Measurements from ENCODE around the gene VEGFA. TPM values are rescaled to one million over a fixed set of nuclear protein-coding genes. Genes with fewer than 3 reads are reported as not detected.

The VEGFA gene
- total and polyA plus RNA-seq, 2 donors from 2014 or later, result 36.3 to 111 TPM

GRCh38 chr6:43785220-43785752 is 15.3 kb downstream of the VEGFA start:
- Histone ChIP-seq H3K27ac (ENCODE audit: low read depth in 2 of 2, low read length in 2 of 2) (no peak overlapping the region), H3K4me3 (ENCODE audit: low read length in 3 of 3) (no peak overlapping the region), H3K9ac (ENCODE audit: low read length in 3 of 3) (no peak overlapping the region), H3K4me1 (ENCODE audit: control insufficient read depth in 2 of 3, insufficient read depth in 2 of 3, low read depth in 1 of 3, low read length in 3 of 3) (peaks cover 0 to 1% (median 0%) of the 10 kb centered on the region in 3 donors), H3K27me3 (ENCODE audit: control insufficient read depth, insufficient read depth, low read length) (no peaks in the 10 kb centered on the region), H3K9me3 (ENCODE audit: control insufficient read depth in 2 of 3, insufficient read depth in 1 of 3, low read length in 3 of 3) (no peaks in the 10 kb centered on the region), H3K36me3 (ENCODE audit: control insufficient read depth in 2 of 3, insufficient read depth in 3 of 3, low read length in 3 of 3) (peaks cover 4 to 48% (median 30%) of the 10 kb centered on the region in 3 donors)
- no peak for TF ChIP-seq CTCF (IDR thresholded peaks at IDR 0.05; ENCODE audit: borderline replicate concordance, extremely low read depth, insufficient read depth)
- FAIRE-seq, result no peak
- intact Hi-C loops (cut with DNase I), result loop anchor here (10.0 kb wide), 1 partner anchor 150 kb away; no protein-coding TSS in a partner anchor
- no peak for DNase-seq

GRCh38 chr6:43785904-43786303 is 15.9 kb downstream of the VEGFA start:
- no peak for FAIRE-seq
- H3K4me3 ChIP-seq (ENCODE audit: low read length in 3 of 3), result no peak overlapping the region
- H3K27ac ChIP-seq (ENCODE audit: low read depth in 2 of 2, low read length in 2 of 2), result no peak overlapping the region
- no peaks in the 10 kb centered on the region for H3K4me1 ChIP-seq (ENCODE audit: control insufficient read depth in 2 of 3, insufficient read depth in 2 of 3, low read depth in 1 of 3, low read length in 3 of 3)
- DNase-seq, result no peak
- no peaks in the 10 kb centered on the region for H3K27me3 ChIP-seq (ENCODE audit: control insufficient read depth, insufficient read depth, low read length)
- TF ChIP-seq CTCF (IDR thresholded peaks at IDR 0.05; ENCODE audit: borderline replicate concordance, extremely low read depth, insufficient read depth), result no peak
- intact Hi-C loops (cut with DNase I), result loop anchor here (10.0 kb wide), 1 partner anchor 149 kb away; no protein-coding TSS in a partner anchor
- H3K9me3 ChIP-seq (ENCODE audit: control insufficient read depth in 2 of 3, insufficient read depth in 1 of 3, low read length in 3 of 3), result no peaks in the 10 kb centered on the region
- H3K9ac ChIP-seq (ENCODE audit: low read length in 3 of 3), result no peak overlapping the region
- H3K36me3 ChIP-seq (ENCODE audit: control insufficient read depth in 2 of 3, insufficient read depth in 3 of 3, low read length in 3 of 3), result peaks cover 4 to 42% (median 29%) of the 10 kb centered on the region in 3 donors

- no peaks in the 10 kb centered on the region for H3K4me1 ChIP-seq (ENCODE audit: control insufficient read depth in 2 of 3, insufficient read depth in 2 of 3, low read depth in 1 of 3, low read length in 3 of 3)
- peaks cover 4 to 34% (median 25%) of the 10 kb centered on the region in 3 donors for H3K36me3 ChIP-seq (ENCODE audit: control insufficient read depth in 2 of 3, insufficient read depth in 3 of 3, low read length in 3 of 3)
- no peaks in the 10 kb centered on the region for H3K9me3 ChIP-seq (ENCODE audit: control insufficient read depth in 2 of 3, insufficient read depth in 1 of 3, low read length in 3 of 3)
- H3K27ac ChIP-seq (ENCODE audit: low read depth in 2 of 2, low read length in 2 of 2), result no peak overlapping the region
- no peak for TF ChIP-seq CTCF (IDR thresholded peaks at IDR 0.05; ENCODE audit: borderline replicate concordance, extremely low read depth, insufficient read depth)
- DNase-seq (peak in 1 of 5 donors; percentile 2), FAIRE-seq (no peak)
- H3K4me3 ChIP-seq (ENCODE audit: low read length in 3 of 3), result no peak overlapping the region
- intact Hi-C loops (cut with DNase I), result loop anchor here (10.0 kb wide), 1 partner anchor 148 kb away; no protein-coding TSS in a partner anchor
- no peak overlapping the region for H3K9ac ChIP-seq (ENCODE audit: low read length in 3 of 3)
- no peaks in the 10 kb centered on the region for H3K27me3 ChIP-seq (ENCODE audit: control insufficient read depth, insufficient read depth, low read length)
Observed at GRCh38 chr6:43786664-43787329, 16.8 kb downstream of the VEGFA start.

Measured in kidney (tissue), 14 donors.